ENCODE results near the gene CD99L2. TPM values are rescaled to one million over a fixed set of nuclear protein-coding genes. Genes with fewer than 3 reads are reported as not detected.

The CD99L2 gene
- total RNA-seq, 4 donors from 2014 or later, result 56.8 to 88.6 (median 77.6) TPM

GRCh38 chrX:150936556-150936955 lies 38.1 kb upstream of the CD99L2 start:
- no peak overlapping the region for H3K27ac ChIP-seq
- H3K4me3 ChIP-seq, result no peak overlapping the region
- H3K36me3 ChIP-seq, result no peaks in the 10 kb centered on the region
- no peak for ATAC-seq
- no peaks in the 10 kb centered on the region for H3K9me3 ChIP-seq
- no peak for TF ChIP-seq CTCF (IDR thresholded peaks at IDR 0.05)
- no peak for TF ChIP-seq POLR2AphosphoS5 (IDR thresholded peaks at IDR 0.05)
- no peak for TF ChIP-seq POLR2A (IDR thresholded peaks at IDR 0.05)
- no peak for TF ChIP-seq EP300 (IDR thresholded peaks at IDR 0.05)
- H3K27me3 ChIP-seq, result no peaks in the 10 kb centered on the region
- WGBS, 2 donors (ENCODE audit: low coverage in 1 of 2), result no CpG with 5 or more reads among the region's 6 CpGs
- no peaks in the 10 kb centered on the region for H3K4me1 ChIP-seq

- H3K4me1 ChIP-seq, result no peaks in the 10 kb centered on the region
- no peaks in the 10 kb centered on the region for H3K9me3 ChIP-seq
- no peak for ATAC-seq
- no peak overlapping the region for H3K27ac ChIP-seq
- 83% methylated on average over 2 of the region's 7 CpGs; no CpG with 5 or more reads in 1 of the 2 donors for WGBS, 2 donors (ENCODE audit: low coverage in 1 of 2)
- H3K27me3 ChIP-seq, result no peaks in the 10 kb centered on the region
- TF ChIP-seq EP300 (IDR thresholded peaks at IDR 0.05) (no peak), POLR2A (IDR thresholded peaks at IDR 0.05) (no peak), CTCF (IDR thresholded peaks at IDR 0.05) (no peak), POLR2AphosphoS5 (IDR thresholded peaks at IDR 0.05) (no peak)
- H3K4me3 ChIP-seq, result no peak overlapping the region
- no peaks in the 10 kb centered on the region for H3K36me3 ChIP-seq
Measured at GRCh38 chrX:150935467-150935866, 37.0 kb upstream of the CD99L2 start.

- no peak overlapping the region for H3K27ac ChIP-seq
- no peak for TF ChIP-seq EP300 (IDR thresholded peaks at IDR 0.05)
- no peak for TF ChIP-seq POLR2AphosphoS5 (IDR thresholded peaks at IDR 0.05)
- TF ChIP-seq POLR2A (IDR thresholded peaks at IDR 0.05), result no peak
- no peak for TF ChIP-seq CTCF (IDR thresholded peaks at IDR 0.05)
Measured at GRCh38 chrX:150934453-150934852, 36.0 kb upstream of the CD99L2 start.

GRCh38 chrX:150933945-150934350 lies 35.5 kb upstream of the CD99L2 start:
- WGBS, 2 donors (ENCODE audit: low coverage in 1 of 2), result 80% methylated on average over 5 of the region's 5 CpGs; no CpG with 5 or more reads in 1 of the 2 donors
- H3K27me3 ChIP-seq, result no peaks in the 10 kb centered on the region
- no peak for ATAC-seq
- no peak overlapping the region for H3K27ac ChIP-seq
- no peaks in the 10 kb centered on the region for H3K9me3 ChIP-seq
- no peak for TF ChIP-seq EP300 (IDR thresholded peaks at IDR 0.05)
- no peak for TF ChIP-seq POLR2AphosphoS5 (IDR thresholded peaks at IDR 0.05)
- H3K4me3 ChIP-seq, result no peak overlapping the region
- H3K36me3 ChIP-seq, result no peaks in the 10 kb centered on the region
- H3K4me1 ChIP-seq, result no peaks in the 10 kb centered on the region

More at GRCh38 chrX:150934453-150934852, 36.0 kb upstream of the CD99L2 start:
- Histone ChIP-seq H3K4me3 (no peak overlapping the region), H3K27me3 (no peaks in the 10 kb centered on the region), H3K9me3 (no peaks in the 10 kb centered on the region), H3K4me1 (no peaks in the 10 kb centered on the region), H3K36me3 (no peaks in the 10 kb centered on the region)
- WGBS, 2 donors (ENCODE audit: low coverage in 1 of 2), result 20% methylated on average over 1 of the region's 5 CpGs; no CpG with 5 or more reads in 1 of the 2 donors
- peak; percentile 34 for ATAC-seq

GRCh38 chrX:150929058-150929457 lies 30.6 kb upstream of the CD99L2 start:
- Histone ChIP-seq H3K27ac (no peak overlapping the region), H3K27me3 (no peaks in the 10 kb centered on the region), H3K9me3 (no peaks in the 10 kb centered on the region), H3K4me3 (no peak overlapping the region), H3K4me1 (no peaks in the 10 kb centered on the region), H3K36me3 (no peaks in the 10 kb centered on the region)
- ATAC-seq, result no peak
- no peak for TF ChIP-seq EP300 (IDR thresholded peaks at IDR 0.05)
- TF ChIP-seq POLR2AphosphoS5 (IDR thresholded peaks at IDR 0.05), result no peak
- no peak for TF ChIP-seq CTCF (IDR thresholded peaks at IDR 0.05)
- no peak for TF ChIP-seq POLR2A (IDR thresholded peaks at IDR 0.05)
- 48 to 77% methylated on average over 2 of the region's 2 CpGs for WGBS, 2 donors (ENCODE audit: low coverage in 1 of 2)

Measured in gastroesophageal sphincter (tissue), 4 donors.